IPS-18c (cell line): Measurements from ENCODE around the gene DNAH6.

Source experiments
- H3K4me3 ChIP-seq: 2 replicates; pipeline ENCODE4 v1.7.0; 2013; ENCODE audit warnings: low read depth, mild to moderate bottlenecking, low read length, moderate library complexity; ENCODE audit not compliant: insufficient read depth
- H3K9me3 ChIP-seq: one replicate; pipeline ENCODE4 v1.6.1; 2013; ENCODE audit warnings: mild to moderate bottlenecking, low read length, moderate library complexity; ENCODE audit not compliant: control insufficient read depth, insufficient read depth

The DNAH6 gene

GRCh38 chr2:84792856-84793522, 276.7 kb downstream of the DNAH6 start:
- Histone ChIP-seq H3K9me3 (no peaks in the 10 kb centered on the region), H3K4me3 (no peak overlapping the region)

DNA sequence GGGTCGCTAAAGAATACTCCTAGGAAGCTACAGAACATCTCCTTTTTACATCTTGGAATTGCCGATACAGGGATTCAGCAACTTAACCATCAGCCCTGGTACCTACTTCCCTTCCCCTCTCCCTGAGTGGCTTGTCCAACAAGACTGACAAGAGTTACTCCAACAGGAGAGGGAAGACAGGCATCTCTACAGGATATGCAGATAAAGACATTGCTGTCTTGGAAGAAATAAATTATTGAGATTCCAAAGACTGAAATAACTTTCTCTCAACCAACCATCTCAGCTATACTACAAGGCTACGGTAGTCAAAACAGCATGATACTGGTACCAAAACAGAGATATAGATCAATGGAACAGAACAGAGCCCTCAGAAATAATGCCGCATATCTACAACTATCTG, 277.3 kb downstream of the DNAH6 start:
- no peak overlapping the region for H3K4me3 ChIP-seq
- H3K9me3 ChIP-seq = no peaks in the 10 kb centered on the region

DNA sequence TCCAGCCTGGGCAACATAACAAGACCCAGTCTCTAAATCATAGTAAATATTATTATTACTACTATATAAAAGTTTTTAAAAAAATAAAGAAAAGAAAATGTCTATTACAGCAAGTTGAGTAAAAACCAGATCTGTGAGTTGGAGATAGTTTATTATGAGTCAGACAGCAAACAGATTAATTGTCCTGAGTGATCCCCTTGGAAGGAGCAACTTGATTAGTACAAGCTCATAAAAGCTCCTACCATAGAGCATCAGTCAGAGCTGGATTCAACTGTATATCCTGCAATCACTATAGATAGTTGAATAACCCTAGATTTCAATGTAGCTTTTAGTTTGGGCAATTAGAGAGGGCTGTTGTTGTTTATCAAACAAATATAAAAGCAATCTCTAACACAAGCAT, 280.5 kb downstream of the DNAH6 start:
- Histone ChIP-seq H3K4me3 (no peak overlapping the region), H3K9me3 (no peaks in the 10 kb centered on the region)

DNA sequence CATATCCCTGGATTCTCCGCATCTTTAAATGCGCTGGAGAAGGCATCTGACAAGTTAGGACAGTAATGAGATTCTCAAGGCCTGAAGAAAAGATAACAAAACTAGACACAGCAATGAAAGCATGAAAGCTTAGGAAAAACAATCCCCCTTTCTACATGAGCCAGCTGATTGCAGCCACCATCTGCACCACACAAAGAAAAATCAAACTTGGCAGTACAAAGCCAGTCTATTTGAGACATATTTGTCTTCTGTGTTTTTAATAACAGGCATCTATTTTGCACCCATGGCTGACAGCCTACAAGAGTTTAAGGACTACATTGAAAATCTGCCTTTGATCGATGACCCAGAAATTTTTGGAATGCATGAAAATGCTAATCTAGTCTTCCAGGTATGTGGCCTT, 281.0 kb downstream of the DNAH6 start:
- H3K9me3 ChIP-seq = no peaks in the 10 kb centered on the region
- H3K4me3 ChIP-seq = no peak overlapping the region

GRCh38 chr2:84799772-84800171, 283.5 kb downstream of the DNAH6 start:
- Histone ChIP-seq H3K4me3 (no peak overlapping the region), H3K9me3 (no peaks in the 10 kb centered on the region)

- no peaks in the 10 kb centered on the region for H3K9me3 ChIP-seq
- H3K4me3 ChIP-seq = no peak overlapping the region
Measured at GRCh38 chr2:84800194-84800805, 284.0 kb downstream of the DNAH6 start.

GRCh38 chr2:84801811-84802210, 285.5 kb downstream of the DNAH6 start:
- Histone ChIP-seq H3K4me3 (no peak overlapping the region), H3K9me3 (no peaks in the 10 kb centered on the region)

DNA sequence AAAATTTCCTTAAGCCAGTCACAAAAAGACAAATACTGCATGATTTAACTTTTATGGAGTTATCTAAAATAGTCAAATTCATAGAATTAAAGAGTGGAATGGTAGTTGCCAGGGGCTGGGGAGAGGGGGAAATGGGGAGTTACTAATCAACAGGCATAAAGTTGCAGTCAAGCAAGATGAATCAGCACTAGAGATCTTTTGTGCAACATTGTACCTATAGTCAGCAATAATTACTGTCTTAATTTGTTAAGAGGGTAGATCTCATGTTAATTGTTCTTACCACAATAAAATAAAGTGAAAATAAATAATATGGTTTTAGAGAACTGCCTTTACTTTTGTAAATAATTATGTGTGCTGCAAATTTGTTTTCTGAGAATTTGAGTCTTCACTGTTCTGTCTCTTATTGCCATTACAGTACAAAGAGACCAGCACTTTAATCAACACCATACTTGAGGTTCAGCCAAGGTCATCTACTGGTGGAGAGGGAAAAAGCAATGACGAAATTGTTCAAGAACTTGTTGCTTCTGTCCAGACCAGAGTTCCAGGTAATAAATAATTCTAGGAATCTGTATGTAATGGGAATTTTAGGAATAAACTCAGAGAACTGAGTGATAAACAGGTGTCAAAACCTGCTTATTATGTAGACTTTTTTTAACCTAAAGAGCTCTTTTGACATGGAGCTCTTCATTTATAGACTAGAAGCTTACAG, 289.1 kb downstream of the DNAH6 start:
- H3K4me3 ChIP-seq = no peak overlapping the region
- H3K9me3 ChIP-seq = no peaks in the 10 kb centered on the region

- Histone ChIP-seq H3K4me3 (no peak overlapping the region), H3K9me3 (no peaks in the 10 kb centered on the region)
Measured at GRCh38 chr2:84807063-84807485, 290.8 kb downstream of the DNAH6 start.

- no peaks in the 10 kb centered on the region for H3K9me3 ChIP-seq
- H3K4me3 ChIP-seq = no peak overlapping the region
Measured at GRCh38 chr2:84808279-84808678, 292.0 kb downstream of the DNAH6 start.

GRCh38 chr2:84811839-84812431, 295.6 kb downstream of the DNAH6 start:
- H3K9me3 ChIP-seq = no peaks in the 10 kb centered on the region
- no peak overlapping the region for H3K4me3 ChIP-seq

DNA sequence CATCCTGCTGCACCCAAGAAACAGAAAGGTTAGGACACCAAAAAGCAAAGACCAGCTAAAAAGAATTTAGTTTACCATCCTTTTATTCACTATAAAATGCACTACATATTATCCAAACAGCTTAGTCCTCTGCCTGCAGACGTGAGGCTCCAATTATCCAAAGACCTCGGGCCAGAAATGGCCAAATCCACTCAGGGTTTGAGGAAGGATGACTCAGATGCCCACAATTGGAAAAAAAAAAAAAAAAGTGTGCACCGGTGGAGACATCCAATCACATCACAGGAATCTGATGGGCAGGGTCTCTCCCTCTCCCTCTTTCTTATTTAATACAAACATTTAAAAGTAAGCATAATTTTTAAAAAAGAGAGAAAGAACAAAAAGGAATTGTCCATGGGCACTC, 298.8 kb downstream of the DNAH6 start:
- H3K9me3 ChIP-seq = peaks cover 2% of the 10 kb centered on the region
- no peak overlapping the region for H3K4me3 ChIP-seq

GRCh38 chr2:84816426-84817026, 300.2 kb downstream of the DNAH6 start:
- Histone ChIP-seq H3K9me3 (peaks cover 2% of the 10 kb centered on the region), H3K4me3 (no peak overlapping the region)

DNA sequence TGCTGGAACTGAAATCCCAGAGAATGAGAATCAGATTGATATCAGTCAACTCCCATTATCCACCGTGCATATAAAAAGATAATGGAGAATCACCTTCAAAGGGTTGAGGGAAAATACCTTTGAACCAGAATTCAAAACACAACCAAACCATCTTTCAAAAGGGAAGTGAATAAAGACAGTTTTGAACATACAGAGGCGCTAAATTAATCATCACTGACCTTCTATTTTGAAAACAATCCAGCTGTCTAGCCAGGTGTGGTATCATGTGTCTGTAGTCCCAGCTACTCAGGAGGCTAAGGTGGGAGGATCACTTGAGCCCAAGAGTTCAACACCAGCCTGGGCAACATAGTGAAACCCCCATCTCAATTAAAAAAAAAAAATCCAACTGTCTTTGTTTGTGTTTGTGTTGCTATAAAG, 300.9 kb downstream of the DNAH6 start:
- Histone ChIP-seq H3K9me3 (peaks cover 2% of the 10 kb centered on the region), H3K4me3 (no peak overlapping the region)

GRCh38 chr2:84821806-84822205, 305.5 kb downstream of the DNAH6 start:
- Histone ChIP-seq H3K4me3 (no peak overlapping the region), H3K9me3 (peaks cover 2% of the 10 kb centered on the region)

GRCh38 chr2:84823229-84823628, 306.9 kb downstream of the DNAH6 start:
- Histone ChIP-seq H3K9me3 (peaks cover 2% of the 10 kb centered on the region), H3K4me3 (no peak overlapping the region)

DNA sequence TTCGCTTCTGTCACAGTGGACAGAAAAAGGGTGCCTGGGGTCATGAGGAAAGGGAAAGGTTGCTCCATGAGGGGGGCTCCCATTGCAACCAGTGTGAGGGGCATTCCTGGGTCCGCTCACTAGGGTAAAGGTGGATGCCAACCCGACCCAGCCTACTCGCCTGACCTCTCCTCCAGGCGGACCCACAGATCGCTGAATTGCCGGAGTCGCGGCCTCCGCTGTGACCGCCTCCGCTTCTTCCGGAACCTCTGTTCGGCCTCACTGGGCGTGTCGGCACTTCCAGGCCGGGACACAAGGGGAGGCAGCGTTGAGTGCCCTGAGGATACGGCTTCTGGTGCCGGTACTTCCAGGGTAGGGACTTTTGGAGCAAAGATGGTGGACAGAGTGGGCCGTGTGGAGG, 307.5 kb downstream of the DNAH6 start:
- no peak overlapping the region for H3K4me3 ChIP-seq
- peaks cover 2% of the 10 kb centered on the region for H3K9me3 ChIP-seq
